Neural cell (in vitro differentiated cells): Measurements from ENCODE around the gene TMEM176B. TPM values are rescaled to one million over a fixed set of nuclear protein-coding genes. Genes with fewer than 3 reads are reported as not detected.

Source experiments
- H2AFZ ChIP-seq: fragments of 200-600, 300-800 bp; sonication (generic), shearing (Covaris generic); 2 replicates; pipeline ENCODE4 v1.6.0; 2014; ENCODE audit warnings: low read depth, mild to moderate bottlenecking, antibody characterized with exemption, low read length, moderate library complexity
- H3F3A ChIP-seq: fragments of 200-600 bp; shearing (Covaris generic); 2 replicates; pipeline ENCODE4 v1.6.1; 2016; ENCODE audit warnings: mild to moderate bottlenecking, moderate library complexity, mixed read lengths, antibody characterized with exemption, low read length; ENCODE audit not compliant: insufficient read depth, poor library complexity, severe bottlenecking
- H3K27ac ChIP-seq: fragments of 200-600, 300-800 bp; sonication (generic), shearing (Covaris generic); 2 replicates; pipeline ENCODE4 v1.5.1; 2014; ENCODE audit warnings: mild to moderate bottlenecking, low read length, moderate library complexity
- H3K27me3 ChIP-seq: fragments of 300-800, 200-600 bp; sonication (generic), shearing (Covaris generic); 2 replicates; pipeline ENCODE4 v1.6.0; 2014; ENCODE audit warnings: mild to moderate bottlenecking, low read depth, low read length, moderate library complexity; ENCODE audit not compliant: insufficient read depth
- H3K36me3 ChIP-seq: fragments of 300-800, 200-600 bp; sonication (generic), shearing (Covaris generic); 2 replicates; pipeline ENCODE4 v1.5.1; 2014; ENCODE audit warnings: mild to moderate bottlenecking, antibody characterized with exemption, low read length, moderate library complexity; ENCODE audit not compliant: insufficient read depth
- H3K4me2 ChIP-seq: fragments of 300-800, 200-600 bp; sonication (generic), shearing (Covaris generic); 2 replicates; pipeline ENCODE4 v1.6.0; 2014; ENCODE audit warnings: mild to moderate bottlenecking, low read length
- H3K4me3 ChIP-seq: fragments of 300-800, 200-600 bp; sonication (generic), shearing (Covaris generic); 2 replicates; pipeline ENCODE4 v1.5.1; 2014; ENCODE audit warnings: mild to moderate bottlenecking, low read length, moderate library complexity
- H3K79me2 ChIP-seq: fragments of 200-600 bp; shearing (Covaris generic); replicated peaks from 2 replicates; pipeline ENCODE4 v1.6.0; 2014; ENCODE audit warnings: mild to moderate bottlenecking, low read length, moderate library complexity; ENCODE audit not compliant: insufficient read depth
- H3K9ac ChIP-seq: fragments of 300-800, 200-600 bp; sonication (generic), shearing (Covaris generic); 2 replicates; pipeline ENCODE4 v1.6.1; 2016; ENCODE audit warnings: mild to moderate bottlenecking, low read length, mixed read lengths
- H3K9me2 ChIP-seq: fragments of 200-600 bp; shearing (Covaris generic); 2 replicates; pipeline ENCODE4 v1.6.1; 2016; ENCODE audit warnings: mild to moderate bottlenecking, low read length, mixed read lengths; ENCODE audit not compliant: insufficient read depth
- H3K9me3 ChIP-seq: fragments of 200-600, 300-800 bp; sonication (generic), shearing (Covaris generic); 2 replicates; pipeline ENCODE4 v1.6.1; 2016; ENCODE audit warnings: mild to moderate bottlenecking, mixed run types, low read length, moderate library complexity, mixed read lengths
- H4K20me1 ChIP-seq: fragments of 200-600 bp; shearing (Covaris generic); 2 replicates; pipeline ENCODE4 v1.6.1; 2016; ENCODE audit warnings: mild to moderate bottlenecking, mixed run types; ENCODE audit not compliant: insufficient read depth
- EP300 ChIP-seq: fragments of 450-650 bp; conservative IDR thresholded peaks from 2 replicates; pipeline ENCODE4 v1.6.1; 2014; ENCODE audit warnings: antibody characterized with exemption, mild to moderate bottlenecking, moderate library complexity; ENCODE audit not compliant: poor library complexity, severe bottlenecking
- MXI1 ChIP-seq: fragments of 450-650 bp; conservative IDR thresholded peaks from 2 replicates; pipeline ENCODE4 v1.6.1; 2014; ENCODE audit warnings: antibody characterized with exemption, mild to moderate bottlenecking; ENCODE audit not compliant: poor library complexity, severe bottlenecking
- POLR2AphosphoS5 ChIP-seq: IDR thresholded peaks from 2 replicates; pipeline ENCODE4 v1.6.1; 2012
- RAD21 ChIP-seq: fragments of 450-650 bp; conservative IDR thresholded peaks from 2 replicates; pipeline ENCODE4 v1.6.1; 2014; ENCODE audit warnings: antibody characterized with exemption, mild to moderate bottlenecking, moderate library complexity
- SMC3 ChIP-seq: fragments of 450-650 bp; conservative IDR thresholded peaks from 2 replicates; pipeline ENCODE4 v1.6.1; 2014; ENCODE audit warnings: antibody characterized with exemption, mild to moderate bottlenecking, moderate library complexity; ENCODE audit not compliant: poor library complexity
- TAF1 ChIP-seq: IDR thresholded peaks from 2 replicates; pipeline ENCODE4 v1.6.1; 2012; ENCODE audit warnings: low read depth
- polyA plus RNA-seq: library from polyadenylated mRNA; depleted of rRNA; stranded (reverse); fragments of >200 nt; gene quantifications from 2 replicates; pipeline ENCODE4 v1.2.3, GENCODE V29; 2014
- TF ChIP-seq, protein P1 (sequence below): IDR thresholded peaks from 2 replicates; pipeline ENCODE4 v1.6.1; 2012; ENCODE audit warnings: borderline replicate concordance

TMEM176B gene
- polyA plus RNA-seq, 1 donor from 2014 or later: 1.9 TPM

DNA sequence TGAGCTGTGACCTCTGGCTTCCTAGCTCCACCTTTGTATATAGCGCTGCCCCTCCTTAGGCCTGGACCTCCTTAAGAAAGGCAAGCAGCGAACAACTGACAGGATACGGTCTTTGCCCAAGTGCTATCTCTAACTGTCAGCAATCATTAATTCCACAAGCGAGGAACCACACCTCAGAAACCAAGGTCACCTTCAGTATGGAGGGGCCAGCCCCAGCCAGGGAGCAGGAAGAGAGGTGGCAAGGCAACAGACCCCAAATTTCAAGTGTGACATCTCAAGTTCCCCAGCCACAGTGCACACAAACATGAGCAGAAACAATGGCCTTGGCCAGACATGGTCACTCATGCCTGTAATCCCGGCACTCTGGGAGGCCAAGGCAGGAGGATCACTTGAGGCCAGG is 47.4 kb upstream of the TMEM176B start:
- no peaks in the 10 kb centered on the region for H3K36me3 ChIP-seq
- TF ChIP-seq RAD21: no peak
- TF ChIP-seq, protein P1, sequence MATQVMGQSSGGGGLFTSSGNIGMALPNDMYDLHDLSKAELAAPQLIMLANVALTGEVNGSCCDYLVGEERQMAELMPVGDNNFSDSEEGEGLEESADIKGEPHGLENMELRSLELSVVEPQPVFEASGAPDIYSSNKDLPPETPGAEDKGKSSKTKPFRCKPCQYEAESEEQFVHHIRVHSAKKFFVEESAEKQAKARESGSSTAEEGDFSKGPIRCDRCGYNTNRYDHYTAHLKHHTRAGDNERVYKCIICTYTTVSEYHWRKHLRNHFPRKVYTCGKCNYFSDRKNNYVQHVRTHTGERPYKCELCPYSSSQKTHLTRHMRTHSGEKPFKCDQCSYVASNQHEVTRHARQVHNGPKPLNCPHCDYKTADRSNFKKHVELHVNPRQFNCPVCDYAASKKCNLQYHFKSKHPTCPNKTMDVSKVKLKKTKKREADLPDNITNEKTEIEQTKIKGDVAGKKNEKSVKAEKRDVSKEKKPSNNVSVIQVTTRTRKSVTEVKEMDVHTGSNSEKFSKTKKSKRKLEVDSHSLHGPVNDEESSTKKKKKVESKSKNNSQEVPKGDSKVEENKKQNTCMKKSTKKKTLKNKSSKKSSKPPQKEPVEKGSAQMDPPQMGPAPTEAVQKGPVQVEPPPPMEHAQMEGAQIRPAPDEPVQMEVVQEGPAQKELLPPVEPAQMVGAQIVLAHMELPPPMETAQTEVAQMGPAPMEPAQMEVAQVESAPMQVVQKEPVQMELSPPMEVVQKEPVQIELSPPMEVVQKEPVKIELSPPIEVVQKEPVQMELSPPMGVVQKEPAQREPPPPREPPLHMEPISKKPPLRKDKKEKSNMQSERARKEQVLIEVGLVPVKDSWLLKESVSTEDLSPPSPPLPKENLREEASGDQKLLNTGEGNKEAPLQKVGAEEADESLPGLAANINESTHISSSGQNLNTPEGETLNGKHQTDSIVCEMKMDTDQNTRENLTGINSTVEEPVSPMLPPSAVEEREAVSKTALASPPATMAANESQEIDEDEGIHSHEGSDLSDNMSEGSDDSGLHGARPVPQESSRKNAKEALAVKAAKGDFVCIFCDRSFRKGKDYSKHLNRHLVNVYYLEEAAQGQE: no peak
- H3K27me3 ChIP-seq: no peaks in the 10 kb centered on the region
- H3F3A ChIP-seq: no peaks in the 10 kb centered on the region
- H2AFZ ChIP-seq: no peak overlapping the region
- H3K9me3 ChIP-seq: no peaks in the 10 kb centered on the region
- H3K4me3 ChIP-seq: no peak overlapping the region
- no peak overlapping the region for H3K4me2 ChIP-seq
- no peaks in the 10 kb centered on the region for H3K79me2 ChIP-seq
- H3K9me2 ChIP-seq: no peaks in the 10 kb centered on the region
- no peak overlapping the region for H3K27ac ChIP-seq
- H4K20me1 ChIP-seq: no peaks in the 10 kb centered on the region
- no peak overlapping the region for H3K9ac ChIP-seq

DNA sequence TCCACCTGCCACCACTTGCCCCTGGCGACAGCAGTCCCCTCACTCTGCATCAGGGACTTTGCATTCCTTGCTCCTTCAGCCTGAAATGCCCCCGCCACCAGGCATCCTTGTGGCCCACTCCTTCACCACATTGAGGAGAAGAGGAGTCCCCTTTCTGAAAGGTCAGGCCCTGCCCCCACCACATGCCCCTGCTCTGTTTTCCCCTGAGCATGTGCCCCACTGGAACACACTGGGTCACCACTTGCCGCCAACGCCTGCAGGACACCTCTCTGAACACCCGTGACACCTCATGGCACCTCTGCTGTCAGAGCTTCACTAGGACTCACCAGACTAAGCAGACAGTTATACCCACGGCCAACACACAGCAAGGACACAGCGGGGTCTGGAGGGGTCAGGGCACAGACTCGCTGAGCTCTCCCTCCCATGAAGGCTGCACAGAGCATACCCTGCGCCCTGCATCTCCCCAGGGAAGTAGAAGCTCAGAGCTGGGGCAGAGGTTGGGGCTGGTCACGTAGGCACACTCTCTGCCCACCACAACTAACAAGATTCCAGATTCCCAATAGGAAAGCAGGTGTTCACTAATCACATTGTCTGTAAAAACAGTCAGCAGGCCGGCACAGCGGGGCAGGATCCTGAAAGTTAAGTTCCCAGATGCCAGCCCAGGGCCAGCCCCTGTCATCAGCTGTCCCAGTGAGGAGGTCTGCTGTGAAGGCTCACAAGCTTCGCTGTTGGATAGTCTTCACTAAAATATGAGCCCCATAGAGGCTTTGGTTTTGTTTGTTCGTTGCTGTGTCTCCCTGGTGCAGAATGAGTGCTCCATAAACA is 46.3 kb upstream of the TMEM176B start:
- no peaks in the 10 kb centered on the region for H4K20me1 ChIP-seq
- no peak for TF ChIP-seq EP300
- TF ChIP-seq POLR2AphosphoS5: no peak
- no peak for TF ChIP-seq TAF1
- no peak for TF ChIP-seq MXI1
- TF ChIP-seq, protein P1: no peak
- no peak for TF ChIP-seq SMC3

More for the DNA sequence above, 46.3 kb upstream of the TMEM176B start:
- Histone ChIP-seq H3K27me3 (no peaks in the 10 kb centered on the region), H3K79me2 (no peaks in the 10 kb centered on the region), H3K9me3 (no peaks in the 10 kb centered on the region), H3K4me2 (no peak overlapping the region), H3K4me3 (no peak overlapping the region), H3K36me3 (no peaks in the 10 kb centered on the region), H3K27ac (no peak overlapping the region), H3K9ac (no peak overlapping the region), H3F3A (no peaks in the 10 kb centered on the region), H3K9me2 (no peaks in the 10 kb centered on the region), H2AFZ (no peak overlapping the region)
